ENCODE results near the gene LUC7L. TPM values are rescaled to one million over a fixed set of nuclear protein-coding genes. Genes with fewer than 3 reads are reported as not detected.

Gene LUC7L
- total RNA-seq, 6 experiments from 2014 or later, result 18.9 to 30.2 (median 20.4) TPM

DNA sequence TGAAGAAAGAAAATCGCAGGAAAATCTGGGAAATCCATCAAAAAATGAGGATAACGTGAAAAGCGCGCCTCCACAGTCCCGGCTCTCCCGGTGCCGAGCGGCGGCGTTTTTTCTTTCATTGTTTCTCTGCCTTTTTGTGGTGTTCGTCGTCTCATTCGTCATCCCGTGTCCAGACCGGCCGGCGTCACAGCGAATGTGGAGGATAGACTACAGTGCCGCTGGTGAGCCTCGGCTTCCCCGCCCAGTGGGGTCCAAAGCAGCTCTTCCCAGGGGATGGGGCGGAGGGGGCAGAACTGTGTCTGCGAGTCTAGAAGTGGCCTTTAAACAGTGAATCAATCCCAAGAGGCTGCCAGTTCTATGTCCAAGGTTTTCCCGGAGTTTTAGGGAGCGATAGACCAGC is 25.2 kb upstream of the LUC7L start:
- H3K27ac ChIP-seq, result no peak overlapping the region
- intact Hi-C loops (cut with DNase I), result no loop called here
- H3K27me3 ChIP-seq, result no peaks in the 10 kb centered on the region
- H3K4me3 ChIP-seq, result no peak overlapping the region
- no peak for TF ChIP-seq POLR2A (IDR thresholded peaks at IDR 0.05)
- TF ChIP-seq, protein P1, sequence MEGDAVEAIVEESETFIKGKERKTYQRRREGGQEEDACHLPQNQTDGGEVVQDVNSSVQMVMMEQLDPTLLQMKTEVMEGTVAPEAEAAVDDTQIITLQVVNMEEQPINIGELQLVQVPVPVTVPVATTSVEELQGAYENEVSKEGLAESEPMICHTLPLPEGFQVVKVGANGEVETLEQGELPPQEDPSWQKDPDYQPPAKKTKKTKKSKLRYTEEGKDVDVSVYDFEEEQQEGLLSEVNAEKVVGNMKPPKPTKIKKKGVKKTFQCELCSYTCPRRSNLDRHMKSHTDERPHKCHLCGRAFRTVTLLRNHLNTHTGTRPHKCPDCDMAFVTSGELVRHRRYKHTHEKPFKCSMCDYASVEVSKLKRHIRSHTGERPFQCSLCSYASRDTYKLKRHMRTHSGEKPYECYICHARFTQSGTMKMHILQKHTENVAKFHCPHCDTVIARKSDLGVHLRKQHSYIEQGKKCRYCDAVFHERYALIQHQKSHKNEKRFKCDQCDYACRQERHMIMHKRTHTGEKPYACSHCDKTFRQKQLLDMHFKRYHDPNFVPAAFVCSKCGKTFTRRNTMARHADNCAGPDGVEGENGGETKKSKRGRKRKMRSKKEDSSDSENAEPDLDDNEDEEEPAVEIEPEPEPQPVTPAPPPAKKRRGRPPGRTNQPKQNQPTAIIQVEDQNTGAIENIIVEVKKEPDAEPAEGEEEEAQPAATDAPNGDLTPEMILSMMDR (IDR thresholded peaks at IDR 0.05), result no peak
- peaks cover 0 to 21% (median 9%) of the 10 kb centered on the region in 4 donors for H3K36me3 ChIP-seq
- no peaks in the 10 kb centered on the region for H3K4me1 ChIP-seq
- ATAC-seq (no peak), DNase-seq (no peak)
- WGBS (ENCODE audit: insufficient coverage, low coverage, low lambda C conversion rate, missing lambda C conversion rate), result 91% methylated on average over 21 of the region's 25 CpGs
- no peaks in the 10 kb centered on the region for H3K9me3 ChIP-seq

DNA sequence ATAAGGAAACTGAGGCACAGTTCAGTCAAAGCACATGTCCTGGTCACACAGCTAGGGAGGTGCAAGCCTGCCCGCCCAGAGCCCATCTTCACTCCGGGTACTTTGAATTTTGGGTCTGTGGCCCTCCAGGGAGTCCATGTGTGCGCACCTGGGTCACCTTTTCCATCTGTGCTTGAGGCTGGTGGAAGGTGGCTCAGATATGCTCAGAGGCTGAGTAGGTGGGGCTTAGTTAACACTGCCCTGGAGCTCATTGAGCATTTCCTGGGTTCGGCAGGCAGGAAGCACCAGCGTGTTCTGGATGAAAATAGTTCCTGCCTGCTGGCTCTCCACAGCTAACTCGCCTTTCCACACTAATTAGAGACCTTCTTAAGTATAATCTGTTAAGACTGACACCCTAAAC is 24.6 kb upstream of the LUC7L start:
- ATAC-seq (no peak), DNase-seq (no peak)
- intact Hi-C loops (cut with DNase I), result no loop called here
- no peak overlapping the region for H3K4me3 ChIP-seq
- no peaks in the 10 kb centered on the region for H3K27me3 ChIP-seq
- TF ChIP-seq POLR2A (IDR thresholded peaks at IDR 0.05), result no peak
- TF ChIP-seq, protein P1 (IDR thresholded peaks at IDR 0.05), result no peak
- H3K36me3 ChIP-seq, result peaks cover 0 to 21% (median 8%) of the 10 kb centered on the region in 4 donors
- H3K9me3 ChIP-seq, result no peaks in the 10 kb centered on the region
- H3K4me1 ChIP-seq, result no peaks in the 10 kb centered on the region
- H3K27ac ChIP-seq, result no peak overlapping the region
- 75% methylated on average over 6 of the region's 6 CpGs for WGBS (ENCODE audit: insufficient coverage, low coverage, low lambda C conversion rate, missing lambda C conversion rate)

DNA sequence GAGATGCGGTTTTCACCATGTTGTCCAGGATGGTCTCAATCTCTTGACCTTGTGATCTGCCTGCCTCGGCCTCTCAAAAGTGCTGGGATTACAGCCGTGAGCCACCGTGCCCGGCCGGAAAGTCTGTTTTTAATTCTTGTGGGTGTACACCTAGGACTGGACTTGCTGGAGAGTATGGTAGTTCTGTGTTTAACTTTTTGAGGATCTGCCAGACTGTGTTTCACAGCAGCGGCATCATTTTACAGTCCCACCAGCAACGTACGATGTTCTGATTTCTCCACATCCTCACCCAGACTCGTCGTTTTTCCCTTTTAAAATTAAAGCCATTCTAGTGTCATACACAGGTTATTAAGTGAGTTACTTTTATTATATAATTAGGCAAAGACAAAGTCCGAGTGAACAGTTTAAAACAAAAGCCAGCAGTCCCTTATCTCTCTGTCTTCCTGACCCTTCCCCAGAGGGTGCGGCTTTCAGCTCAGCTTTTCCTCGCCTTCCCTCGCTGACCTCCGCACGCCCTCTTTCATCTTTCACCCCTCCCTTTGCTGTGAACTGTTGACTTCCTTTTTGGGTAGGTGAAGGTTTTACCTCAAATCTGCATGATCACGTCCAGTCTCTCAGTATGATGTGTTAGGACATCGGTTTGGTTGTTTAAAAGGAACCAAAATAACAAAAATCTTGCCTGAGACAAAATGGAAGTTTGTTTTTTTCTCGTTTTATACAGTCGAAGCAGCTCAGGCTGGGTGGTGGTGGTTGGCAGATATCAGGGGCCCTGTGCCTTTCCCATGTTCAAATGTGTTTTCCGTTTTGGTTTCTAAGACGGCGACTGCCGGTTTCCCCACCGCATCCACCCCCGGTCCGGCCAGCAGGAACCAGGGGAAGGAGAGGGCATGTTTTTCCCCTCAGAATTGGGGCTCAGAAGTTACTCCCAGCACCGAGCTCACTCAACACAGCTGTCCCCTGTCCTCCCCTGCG is 23.4 kb upstream of the LUC7L start:
- ATAC-seq (peak; percentile 22 to 52 (median 42)), DNase-seq (no peak)
- Histone ChIP-seq H3K27ac (peak overlapping the region in 1 of 3 donors; percentile 25), H3K4me1 (no peaks in the 10 kb centered on the region), H3K36me3 (peaks cover 0 to 21% (median 8%) of the 10 kb centered on the region in 4 donors), H3K27me3 (no peaks in the 10 kb centered on the region), H3K4me3 (no peak overlapping the region), H3K9me3 (no peaks in the 10 kb centered on the region)
- WGBS (ENCODE audit: insufficient coverage, low coverage, low lambda C conversion rate, missing lambda C conversion rate), result 51% methylated on average over 22 of the region's 30 CpGs
- intact Hi-C loops (cut with DNase I), result no loop called here
- no peak for TF ChIP-seq POLR2A (IDR thresholded peaks at IDR 0.05)
- TF ChIP-seq, protein P1 (IDR thresholded peaks at IDR 0.05), result no peak

DNA sequence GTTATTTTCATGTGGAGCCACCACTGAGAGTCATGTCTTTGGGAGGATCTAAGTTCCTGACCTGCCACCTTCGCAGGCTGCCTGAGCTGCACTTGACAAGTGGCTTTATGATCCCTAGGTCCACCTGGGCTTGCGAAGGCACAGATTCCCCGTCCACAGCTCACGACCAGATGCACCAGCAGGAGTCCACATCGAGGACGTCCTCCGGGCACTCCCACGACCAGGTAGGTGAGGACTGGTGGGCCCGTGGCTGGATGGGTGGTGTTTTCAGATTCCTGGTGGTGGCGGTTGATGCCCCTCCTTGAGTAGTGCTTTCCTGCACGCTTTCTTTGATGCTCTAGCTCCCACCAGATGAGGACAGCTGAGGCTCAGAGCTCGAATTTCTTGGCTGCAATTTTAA is 20.2 kb upstream of the LUC7L start:
- no peak for ATAC-seq
- Histone ChIP-seq H3K9me3 (no peaks in the 10 kb centered on the region), H3K4me3 (no peak overlapping the region), H3K27ac (no peak overlapping the region), H3K27me3 (no peaks in the 10 kb centered on the region), H3K36me3 (peaks cover 0 to 17% (median 1%) of the 10 kb centered on the region in 4 donors), H3K4me1 (no peaks in the 10 kb centered on the region)
- 77% methylated on average over 3 of the region's 12 CpGs for WGBS (ENCODE audit: insufficient coverage, low coverage, low lambda C conversion rate, missing lambda C conversion rate)
- intact Hi-C loops (cut with DNase I), result no loop called here
- TF ChIP-seq POLR2A (IDR thresholded peaks at IDR 0.05), result no peak
- TF ChIP-seq, protein P1 (IDR thresholded peaks at IDR 0.05), result no peak
- DNase-seq, result peak in 1 of 3 donors; percentile 37
